GM21360 (cell line): ENCODE data around the gene NAB2.

Experiments
- ATAC-seq: cut with Tn5 transposase; IDR thresholded peaks from one replicate; pipeline ENCODE4 v1.9.1; 2021; ENCODE audit warnings: mild to moderate bottlenecking, moderate library complexity; ENCODE audit not compliant: unreplicated experiment

Gene NAB2

GRCh38 chr12:57092876-57093414 lies 4.0 kb downstream of the NAB2 start:
- no peak for ATAC-seq

GRCh38 chr12:57093415-57094207 lies 4.7 kb downstream of the NAB2 start:
- ATAC-seq, result no peak

- ATAC-seq, result no peak
Observed at GRCh38 chr12:57094208-57095160, 5.6 kb downstream of the NAB2 start.

- ATAC-seq, result no peak
Observed at GRCh38 chr12:57095440-57095839, 6.5 kb downstream of the NAB2 start.

- no peak for ATAC-seq
Observed at GRCh38 chr12:57096099-57096572, 7.2 kb downstream of the NAB2 start.

- ATAC-seq, result no peak
Observed at GRCh38 chr12:57096748-57097553, 8.0 kb downstream of the NAB2 start.

- ATAC-seq, result no peak
Observed at GRCh38 chr12:57097554-57097835, 8.6 kb downstream of the NAB2 start.

GRCh38 chr12:57098546-57098945 lies 9.6 kb downstream of the NAB2 start:
- ATAC-seq, result no peak

GRCh38 chr12:57099047-57099714 lies 10.3 kb downstream of the NAB2 start:
- no peak for ATAC-seq

- ATAC-seq, result no peak
Observed at GRCh38 chr12:57099766-57100165, 10.9 kb downstream of the NAB2 start.

GRCh38 chr12:57101892-57102695 lies 13.2 kb downstream of the NAB2 start:
- no peak for ATAC-seq

- no peak for ATAC-seq
Observed at GRCh38 chr12:57103856-57104255, 14.9 kb downstream of the NAB2 start.

GRCh38 chr12:57104292-57104910 lies 15.5 kb downstream of the NAB2 start:
- ATAC-seq, result no peak

GRCh38 chr12:57105011-57105753 lies 16.3 kb downstream of the NAB2 start:
- no peak for ATAC-seq

GRCh38 chr12:57106021-57106708 lies 17.3 kb downstream of the NAB2 start:
- no peak for ATAC-seq

GRCh38 chr12:57107456-57108155 lies 18.7 kb downstream of the NAB2 start:
- no peak for ATAC-seq
